GM19351 (cell line): ENCODE results near the gene SEMA6B.
"Not testable (repeated sequence)": the region's sequence is repeated elsewhere in the genome, so short reads cannot be mapped to it uniquely, and the experiment has no call there.

Experiments used
- ATAC-seq: cut with Tn5 transposase; IDR thresholded peaks from one replicate; pipeline ENCODE4 v1.9.1; 2021; ENCODE audit warnings: mild to moderate bottlenecking, moderate library complexity; ENCODE audit not compliant: unreplicated experiment

Gene SEMA6B

GRCh38 chr19:4527377-4527776, 32.1 kb downstream of the SEMA6B start:
- ATAC-seq: not testable (repeated sequence)

- ATAC-seq: no peak
Observed at GRCh38 chr19:4525563-4526002, 33.9 kb downstream of the SEMA6B start.

- ATAC-seq: no peak
Observed at GRCh38 chr19:4524808-4525562, 34.5 kb downstream of the SEMA6B start.

- no peak for ATAC-seq
Observed at GRCh38 chr19:4523306-4524110, 36.0 kb downstream of the SEMA6B start.

- ATAC-seq: no peak
Observed at GRCh38 chr19:4522291-4523002, 37.0 kb downstream of the SEMA6B start.

- ATAC-seq: no peak
Observed at GRCh38 chr19:4521888-4522242, 37.6 kb downstream of the SEMA6B start.

- no peak for ATAC-seq
Observed at GRCh38 chr19:4521170-4521887, 38.2 kb downstream of the SEMA6B start.

GRCh38 chr19:4519521-4520277, 39.8 kb downstream of the SEMA6B start:
- no peak for ATAC-seq

GRCh38 chr19:4519172-4519496, 40.4 kb downstream of the SEMA6B start:
- no peak for ATAC-seq

GRCh38 chr19:4518345-4519171, 40.9 kb downstream of the SEMA6B start, which contains the start of gene PLIN4:
Gene PLIN4 (minus strand): TSS chr19:4518486. CDS start chr19:4518272, 214 bp downstream.
- ATAC-seq: no peak

GRCh38 chr19:4517451-4518057, 41.9 kb downstream of the SEMA6B start:
- no peak for ATAC-seq

GRCh38 chr19:4516939-4517300, 42.6 kb downstream of the SEMA6B start:
- no peak for ATAC-seq

- no peak for ATAC-seq
Observed at GRCh38 chr19:4516199-4516938, 43.1 kb downstream of the SEMA6B start.

- no peak for ATAC-seq
Observed at GRCh38 chr19:4515732-4516131, 43.8 kb downstream of the SEMA6B start.

GRCh38 chr19:4513248-4513647, 46.2 kb downstream of the SEMA6B start:
- ATAC-seq: no peak

GRCh38 chr19:4512070-4512469, 47.4 kb downstream of the SEMA6B start:
- ATAC-seq: no peak

GRCh38 chr19:4511300-4512054, 48.0 kb downstream of the SEMA6B start:
- ATAC-seq: no peak
